Measurements from ENCODE around the gene NSUN2. TPM values are rescaled to one million over a fixed set of nuclear protein-coding genes. Genes with fewer than 3 reads are reported as not detected.

Gene NSUN2
- total and polyA plus RNA-seq, 2 donors (not counting 3 experiments of a cell fraction or from before 2014, with no cell fraction given), result 53.7 to 73.0 TPM

DNA sequence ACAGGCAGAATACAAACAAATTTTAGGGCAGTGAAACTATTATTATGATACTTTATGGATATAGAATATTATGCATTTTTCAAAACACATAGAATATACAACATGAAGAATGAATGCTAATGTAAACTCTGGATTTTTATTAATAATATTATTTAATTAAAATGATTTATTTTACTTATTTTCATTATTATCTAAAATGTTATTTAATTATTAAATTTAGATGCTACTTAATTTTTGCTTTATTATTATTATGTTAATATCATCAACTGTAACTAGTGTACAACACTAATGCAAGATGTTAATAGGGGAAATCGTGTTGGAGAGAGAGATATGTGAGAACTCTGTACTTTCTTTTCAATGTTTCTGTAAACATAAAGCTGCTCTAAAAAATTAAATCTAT is 41.1 kb upstream of the NSUN2 start:
- H3K79me2 ChIP-seq (ENCODE audit: control insufficient read depth, insufficient read depth, low read length), result no peaks in the 10 kb centered on the region
- H2AFZ ChIP-seq (ENCODE audit: low read depth, low read length), result no peak overlapping the region
- ChIA-PET CTCF (no interaction called here), POLR2A (no interaction called here)
- DNase-seq (ENCODE audit: low read depth, low spot score), result no peak
- H3K9me3 ChIP-seq (replicated peaks; ENCODE audit: control insufficient read depth, insufficient read depth, low read length), result no peaks in the 10 kb centered on the region
- no peak overlapping the region for H3K9ac ChIP-seq (replicated peaks; ENCODE audit: extremely low read depth, insufficient read depth, low read length)
- no peaks in the 10 kb centered on the region for H3K36me3 ChIP-seq (ENCODE audit: control insufficient read depth in 2 of 2, extremely low read depth in 1 of 2, insufficient read depth in 2 of 2, low read length in 2 of 2)
- no peak overlapping the region for H3K4me2 ChIP-seq (ENCODE audit: insufficient read depth, low read length)
- BruUV-seq (replicated peaks), result no TSS peak
- H3K4me1 ChIP-seq (ENCODE audit: control insufficient read depth, extremely low read depth, insufficient read depth, low read length), result no peaks in the 10 kb centered on the region
- no peak for FAIRE-seq
- H3K9me1 ChIP-seq (replicated peaks; ENCODE audit: control insufficient read depth, extremely low read depth, insufficient read depth, low read length), result no peaks in the 10 kb centered on the region
- no peak overlapping the region for H3K27ac ChIP-seq (ENCODE audit: insufficient read depth, low read depth, low read length)
- H3K27me3 ChIP-seq (ENCODE audit: control insufficient read depth in 2 of 2, insufficient read depth in 2 of 2, low read length in 2 of 2), result no peaks in the 10 kb centered on the region
- intact Hi-C loops (cut with micrococcal nuclease) (no loop called here), dilution Hi-C loops (cut with MboI; ENCODE audit: extremely low pct_ligation_motif_present, low sequenced_read_pairs) (no loop called here)
- no peak overlapping the region for H3K4me3 ChIP-seq (replicated peaks in 1 of 3; ENCODE audit: insufficient read depth in 1 of 3, low read depth in 1 of 3, low read length in 3 of 3)
- no peaks in the 10 kb centered on the region for H4K20me1 ChIP-seq (replicated peaks; ENCODE audit: control insufficient read depth, extremely low read depth, insufficient read depth, low read length)
- TF ChIP-seq MYC (IDR thresholded peaks at IDR 0.05; ENCODE audit: low read depth, low read length) (no peak), POLR2AphosphoS5 (IDR thresholded peaks at IDR 0.05; ENCODE audit: insufficient read depth, low read depth, low read length) (no peak), FOS (IDR thresholded peaks at IDR 0.05; ENCODE audit: borderline replicate concordance, insufficient read depth, low read length) (no peak), MAX (IDR thresholded peaks at IDR 0.05; ENCODE audit: insufficient read depth, insufficient read length) (no peak), JUN (IDR thresholded peaks at IDR 0.05; ENCODE audit: borderline replicate concordance, insufficient read depth, insufficient read length, low read depth) (no peak), EZH2 (IDR thresholded peaks at IDR 0.05; ENCODE audit: borderline replicate concordance, low read depth, low read length, severe bottlenecking) (no peak), POLR2A (IDR thresholded peaks at IDR 0.05; ENCODE audit: low read depth, low read length) (no peak), GATA2 (IDR thresholded peaks at IDR 0.05; ENCODE audit: insufficient read depth, insufficient read length, low read depth, low read length) (no peak)
- TF ChIP-seq, protein P1, sequence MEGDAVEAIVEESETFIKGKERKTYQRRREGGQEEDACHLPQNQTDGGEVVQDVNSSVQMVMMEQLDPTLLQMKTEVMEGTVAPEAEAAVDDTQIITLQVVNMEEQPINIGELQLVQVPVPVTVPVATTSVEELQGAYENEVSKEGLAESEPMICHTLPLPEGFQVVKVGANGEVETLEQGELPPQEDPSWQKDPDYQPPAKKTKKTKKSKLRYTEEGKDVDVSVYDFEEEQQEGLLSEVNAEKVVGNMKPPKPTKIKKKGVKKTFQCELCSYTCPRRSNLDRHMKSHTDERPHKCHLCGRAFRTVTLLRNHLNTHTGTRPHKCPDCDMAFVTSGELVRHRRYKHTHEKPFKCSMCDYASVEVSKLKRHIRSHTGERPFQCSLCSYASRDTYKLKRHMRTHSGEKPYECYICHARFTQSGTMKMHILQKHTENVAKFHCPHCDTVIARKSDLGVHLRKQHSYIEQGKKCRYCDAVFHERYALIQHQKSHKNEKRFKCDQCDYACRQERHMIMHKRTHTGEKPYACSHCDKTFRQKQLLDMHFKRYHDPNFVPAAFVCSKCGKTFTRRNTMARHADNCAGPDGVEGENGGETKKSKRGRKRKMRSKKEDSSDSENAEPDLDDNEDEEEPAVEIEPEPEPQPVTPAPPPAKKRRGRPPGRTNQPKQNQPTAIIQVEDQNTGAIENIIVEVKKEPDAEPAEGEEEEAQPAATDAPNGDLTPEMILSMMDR (IDR thresholded peaks at IDR 0.05; ENCODE audit: extremely low read depth in 1 of 2, insufficient read depth in 1 of 2, low read depth in 1 of 2, low read length in 2 of 2), result no peak
